Stomach (tissue), 4 donors: Measurements from ENCODE around the gene MCOLN3.

Experiments used
- CTCF ChIP-seq, 7 experiments: fragments of 450-650 bp in 4 of 7; fragments of 200-600 bp in 3 of 7; sonication (generic) in 3 of 7; IDR thresholded peaks; one replicate each; pipeline ENCODE4 v1.5.1; 2016 to 2019; ENCODE audit warnings: antibody characterized with exemption in 7 of 7, control low read depth in 2 of 7, mild to moderate bottlenecking in 1 of 7
- EP300 ChIP-seq: sonication (generic); formaldehyde crosslinking; IDR thresholded peaks from one replicate; pipeline ENCODE4 v1.6.1; 2017; ENCODE audit warnings: antibody characterized with exemption

GRCh38 chr1:85074365-85074964, 26.2 kb upstream of the MCOLN3 start:
- TF ChIP-seq EP300, result no peak
- TF ChIP-seq CTCF (IDR thresholded peaks at IDR 0.05), result no peak
